GM19395 (cell line): ENCODE data around the gene KIRREL2.
"Not testable (repeated sequence)": the region's sequence is repeated elsewhere in the genome, so short reads cannot be mapped to it uniquely, and the experiment has no call there.

Experiments
- ATAC-seq: cut with Tn5 transposase; IDR thresholded peaks from one replicate; pipeline ENCODE4 v1.9.1; 2021; ENCODE audit warnings: mild to moderate bottlenecking, moderate library complexity; ENCODE audit not compliant: unreplicated experiment

Gene KIRREL2

DNA sequence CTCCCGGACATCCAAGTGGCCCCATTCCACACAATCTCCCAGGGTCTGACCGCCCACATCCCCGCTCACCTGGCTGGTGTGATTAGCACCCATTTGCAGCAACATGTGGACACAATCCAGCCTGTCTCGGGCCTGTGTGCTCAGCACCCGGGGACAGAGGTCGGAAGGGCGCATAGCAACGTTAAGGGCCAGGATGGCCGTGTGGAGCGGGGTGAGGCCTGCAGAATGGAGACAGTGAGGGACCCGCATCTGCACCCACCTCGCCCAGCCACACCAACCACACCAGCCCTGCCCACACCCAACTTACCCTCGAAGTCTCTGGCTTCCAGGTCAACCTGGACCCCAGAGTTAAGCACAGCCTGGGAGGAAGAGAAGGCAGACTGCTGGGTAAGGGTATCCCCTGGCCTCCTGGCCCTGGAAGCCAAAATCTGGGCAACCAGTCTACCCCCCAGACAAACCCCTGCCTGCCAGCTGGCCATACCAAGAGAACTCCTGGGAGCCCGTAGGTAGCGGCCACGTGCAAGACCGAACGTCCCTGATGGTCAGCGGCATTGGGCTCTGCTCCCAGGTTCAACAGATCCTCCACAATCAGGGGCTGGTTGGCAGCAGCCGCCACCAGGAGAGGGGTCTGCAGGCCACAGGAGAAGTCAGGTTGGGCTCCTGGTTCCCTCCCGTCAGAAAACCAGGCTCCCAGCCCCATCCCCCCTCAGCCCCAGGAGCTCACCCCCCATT is 39.4 kb downstream of the KIRREL2 start:
- ATAC-seq: no peak

DNA sequence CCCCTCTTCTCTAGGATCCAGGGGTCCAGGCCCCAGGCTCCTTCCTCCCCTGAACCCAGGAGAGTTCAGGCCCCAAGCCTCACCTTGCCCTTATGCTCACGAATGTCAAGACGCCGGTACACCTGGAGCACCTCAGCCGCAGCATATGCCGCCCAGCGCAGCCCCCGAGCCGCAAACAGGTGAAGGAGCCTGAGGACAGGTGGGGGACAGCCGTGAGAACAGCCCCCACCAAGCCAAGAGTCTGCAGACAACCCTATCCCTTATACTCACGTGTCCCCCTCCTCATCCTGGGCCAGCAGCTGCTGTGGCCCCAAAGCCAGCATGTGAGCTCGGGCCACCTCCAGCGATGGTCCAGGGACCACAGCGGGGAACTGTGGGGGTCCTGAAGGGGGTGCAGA is 39.9 kb downstream of the KIRREL2 start:
- no peak for ATAC-seq

DNA sequence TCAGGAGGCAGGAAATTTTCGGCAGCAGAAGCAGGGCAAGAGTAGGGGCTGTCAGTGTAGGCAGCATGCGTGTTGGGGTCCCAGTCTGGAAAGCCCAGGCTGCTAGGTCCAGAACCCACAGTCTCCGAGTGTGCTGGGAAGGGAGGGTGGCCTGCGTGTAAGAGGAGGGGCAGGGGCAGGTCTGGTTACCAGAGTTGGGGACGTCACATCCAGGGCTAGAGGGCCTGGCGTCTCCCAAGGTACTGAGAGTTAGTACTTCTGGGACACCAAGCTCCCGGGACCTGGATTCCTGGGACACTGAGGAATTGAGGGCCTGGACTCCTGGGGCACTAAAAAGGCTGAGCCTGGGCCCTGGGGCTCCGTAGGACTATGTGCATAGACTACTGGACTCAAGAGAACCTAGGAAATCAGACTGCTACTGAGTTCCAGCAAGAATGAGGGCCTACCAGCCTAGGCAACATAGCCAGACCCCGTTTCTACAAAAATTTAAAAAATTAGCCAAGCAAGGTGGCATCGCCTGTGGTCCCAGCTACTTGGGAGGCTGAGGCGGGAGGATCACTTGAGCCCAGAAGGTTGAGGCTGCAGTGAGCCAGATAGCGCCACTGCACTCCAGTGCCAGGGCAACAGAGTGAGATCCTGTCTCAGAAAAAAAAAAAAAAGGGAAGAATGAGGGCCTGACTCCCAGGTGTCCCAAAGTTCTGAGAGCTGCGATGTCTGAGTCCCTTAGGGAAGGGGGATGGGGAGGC is 41.2 kb downstream of the KIRREL2 start:
- ATAC-seq: no peak

DNA sequence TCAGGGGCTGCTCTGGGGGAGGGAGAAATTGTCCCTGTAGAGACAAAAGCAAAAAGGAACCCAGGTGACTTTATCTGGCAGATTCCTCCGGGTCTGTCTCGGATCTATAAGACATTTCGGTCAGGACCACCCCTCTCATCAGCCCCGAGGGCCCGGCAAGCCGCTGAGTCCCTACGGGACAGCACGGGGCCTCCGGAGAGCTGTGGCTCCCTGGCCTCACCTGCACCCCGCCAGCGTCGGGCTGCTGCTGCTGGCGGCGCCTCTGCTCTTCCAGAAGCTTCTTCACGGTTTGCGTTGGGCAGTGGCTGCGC is 41.7 kb downstream of the KIRREL2 start:
- ATAC-seq: no peak

DNA sequence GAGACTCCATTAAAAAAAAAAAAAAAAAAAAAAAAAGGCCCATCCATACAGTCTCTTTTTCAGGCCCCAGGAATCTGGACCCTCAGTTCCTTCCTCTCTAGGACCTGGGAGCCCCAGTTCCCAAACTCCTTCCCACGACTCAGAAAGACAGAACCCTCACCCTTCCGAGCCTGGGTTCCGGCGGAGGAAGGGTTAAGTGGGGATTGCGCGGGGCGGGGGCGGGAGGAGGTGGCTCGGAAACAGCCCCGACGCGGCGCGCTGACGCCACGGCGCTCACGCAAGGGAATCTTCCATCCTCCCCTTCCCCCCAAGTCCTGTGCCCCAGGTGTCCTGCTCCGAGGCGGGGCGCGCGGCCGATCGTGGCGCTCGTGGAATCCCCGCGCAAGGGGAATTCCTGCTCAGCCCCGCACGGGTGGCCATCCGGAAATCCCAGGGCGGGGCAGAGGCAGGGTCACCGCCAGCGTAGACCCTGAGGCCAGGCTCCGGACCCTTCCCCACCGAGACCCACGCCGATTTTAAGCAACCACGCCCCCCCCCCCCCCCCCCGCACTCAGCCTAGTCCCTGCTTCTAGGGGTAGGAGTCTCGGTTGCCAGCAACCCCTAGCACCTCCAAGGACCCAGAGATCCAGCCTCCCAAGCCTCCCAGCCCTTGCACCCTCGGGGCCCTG is 43.0 kb downstream of the KIRREL2 start:
- ATAC-seq: peak; percentile 52

DNA sequence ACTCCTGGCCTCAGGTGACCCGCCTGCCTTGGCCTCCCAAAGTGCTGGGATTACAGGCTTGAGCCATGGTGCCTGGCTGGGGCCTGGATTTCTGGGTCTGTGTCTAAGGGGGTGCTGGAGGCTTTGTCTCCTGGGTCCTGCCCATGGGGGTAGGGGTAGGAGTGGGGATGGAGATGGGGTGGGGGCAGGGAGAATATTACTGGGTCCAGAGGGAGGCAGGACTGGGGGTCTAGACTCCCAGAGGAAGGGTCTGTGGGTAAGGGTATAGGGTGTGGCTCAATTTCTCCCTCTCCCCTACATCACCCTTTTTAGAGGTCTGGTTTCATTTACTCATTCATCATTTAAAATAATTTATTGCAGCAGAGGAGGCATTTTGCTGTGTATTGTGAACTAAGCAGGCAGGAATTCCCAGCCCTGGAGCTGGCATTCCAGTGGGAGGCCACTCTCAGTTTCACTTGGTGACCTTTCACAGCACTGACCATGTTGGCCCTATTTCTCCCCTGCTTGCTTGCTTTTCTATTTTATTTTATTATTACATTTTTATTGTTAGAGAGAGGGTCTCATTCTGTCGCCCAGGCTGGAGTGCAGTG is 44.4 kb downstream of the KIRREL2 start:
- no peak for ATAC-seq

DNA sequence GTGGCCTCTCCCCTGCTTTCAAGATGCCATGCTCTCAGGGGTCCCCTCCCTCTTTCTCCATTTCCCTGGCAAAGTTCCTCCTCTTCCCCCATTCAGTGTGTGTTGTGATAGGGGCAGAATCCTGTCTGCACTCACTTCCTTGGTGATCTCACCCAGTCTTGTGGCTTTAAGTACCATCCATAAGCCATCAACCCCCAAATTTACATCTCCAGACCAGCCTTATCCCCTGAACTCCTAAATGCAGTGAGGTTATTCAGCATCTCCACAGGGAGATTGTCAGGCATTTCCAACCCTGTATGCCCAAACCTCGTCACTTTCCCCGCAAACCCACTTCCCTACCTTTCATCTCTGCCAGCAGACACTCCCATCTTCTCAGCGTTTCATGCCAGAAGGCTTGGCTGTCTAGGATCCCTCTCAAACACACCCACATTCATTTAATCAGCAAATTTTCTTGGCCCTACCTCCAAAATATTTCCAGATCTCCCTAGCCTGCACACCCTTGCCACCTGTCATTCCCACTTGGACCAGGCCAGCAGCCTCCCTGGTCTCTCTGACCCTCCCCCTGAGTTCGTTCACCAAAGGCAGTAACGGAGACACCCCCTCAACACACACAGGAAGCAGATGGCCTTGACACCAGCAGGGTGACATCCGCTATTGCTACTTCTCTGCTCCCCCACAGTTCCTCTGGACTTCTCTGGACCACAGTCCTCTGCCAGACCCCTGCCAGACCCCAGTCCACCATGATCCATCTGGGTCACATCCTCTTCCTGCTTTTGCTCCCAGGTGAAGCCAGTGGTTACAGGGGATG is 45.3 kb downstream of the KIRREL2 start, which contains the start of gene HCST:
HCST (plus strand) TSS at position 676 of the 808 bp plus-strand sequence; CDS start at position 741, 65 bp downstream.
- ATAC-seq: no peak

DNA sequence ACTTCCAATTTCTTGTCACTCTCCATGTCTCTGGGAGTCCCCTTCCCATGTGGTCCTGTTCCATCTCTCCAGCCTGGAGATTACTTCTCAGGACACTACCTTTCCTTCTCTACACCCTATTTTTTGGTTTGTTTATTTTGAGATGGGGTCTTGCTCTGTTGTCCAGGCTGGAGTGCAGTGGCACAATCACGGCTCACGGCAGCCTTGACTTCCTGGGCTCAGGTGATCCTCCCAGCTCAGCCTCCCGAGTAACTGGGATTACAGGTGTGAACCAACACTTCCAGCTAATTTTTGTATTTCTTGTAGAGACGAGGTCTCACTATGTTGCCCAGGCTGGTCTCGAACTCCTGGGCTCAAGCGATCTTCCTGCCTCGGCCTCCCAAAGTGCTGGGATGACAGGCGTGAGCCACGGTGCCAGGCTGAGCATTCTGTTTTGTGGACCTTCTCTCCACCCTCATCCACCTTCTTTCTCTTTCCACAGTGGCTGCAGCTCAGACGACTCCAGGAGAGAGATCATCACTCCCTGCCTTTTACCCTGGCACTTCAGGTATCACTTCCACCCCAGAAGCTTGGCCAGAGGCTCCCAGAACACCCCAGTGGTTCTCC is 46.3 kb downstream of the KIRREL2 start:
- no peak for ATAC-seq

DNA sequence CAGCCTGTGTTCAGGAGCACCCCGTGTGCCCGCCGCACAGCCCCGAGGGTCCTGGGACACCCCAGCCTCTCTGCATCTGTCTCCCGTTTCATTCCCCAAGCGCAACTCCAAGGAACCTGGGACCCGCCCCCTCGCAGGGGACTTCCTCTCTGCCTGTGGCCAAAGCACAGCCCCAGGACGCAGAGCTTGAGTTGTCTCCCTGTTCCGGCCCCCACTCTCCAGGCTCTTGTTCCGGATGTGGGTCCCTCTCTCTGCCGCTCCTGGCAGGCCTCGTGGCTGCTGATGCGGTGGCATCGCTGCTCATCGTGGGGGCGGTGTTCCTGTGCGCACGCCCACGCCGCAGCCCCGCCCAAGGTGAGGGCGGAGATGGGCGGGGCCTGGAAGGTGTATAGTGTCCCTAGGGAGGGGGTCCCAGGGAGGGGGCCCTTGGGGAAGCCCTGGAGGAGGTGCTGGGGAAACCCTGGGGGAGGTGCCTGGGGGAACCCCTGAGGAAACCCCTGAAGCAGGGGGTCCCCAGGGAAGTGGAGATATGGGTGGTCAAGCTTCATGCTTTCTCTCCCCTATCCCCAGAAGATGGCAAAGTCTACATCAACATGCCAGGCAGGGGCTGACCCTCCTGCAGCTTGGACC is 47.0 kb downstream of the KIRREL2 start:
- no peak for ATAC-seq

DNA sequence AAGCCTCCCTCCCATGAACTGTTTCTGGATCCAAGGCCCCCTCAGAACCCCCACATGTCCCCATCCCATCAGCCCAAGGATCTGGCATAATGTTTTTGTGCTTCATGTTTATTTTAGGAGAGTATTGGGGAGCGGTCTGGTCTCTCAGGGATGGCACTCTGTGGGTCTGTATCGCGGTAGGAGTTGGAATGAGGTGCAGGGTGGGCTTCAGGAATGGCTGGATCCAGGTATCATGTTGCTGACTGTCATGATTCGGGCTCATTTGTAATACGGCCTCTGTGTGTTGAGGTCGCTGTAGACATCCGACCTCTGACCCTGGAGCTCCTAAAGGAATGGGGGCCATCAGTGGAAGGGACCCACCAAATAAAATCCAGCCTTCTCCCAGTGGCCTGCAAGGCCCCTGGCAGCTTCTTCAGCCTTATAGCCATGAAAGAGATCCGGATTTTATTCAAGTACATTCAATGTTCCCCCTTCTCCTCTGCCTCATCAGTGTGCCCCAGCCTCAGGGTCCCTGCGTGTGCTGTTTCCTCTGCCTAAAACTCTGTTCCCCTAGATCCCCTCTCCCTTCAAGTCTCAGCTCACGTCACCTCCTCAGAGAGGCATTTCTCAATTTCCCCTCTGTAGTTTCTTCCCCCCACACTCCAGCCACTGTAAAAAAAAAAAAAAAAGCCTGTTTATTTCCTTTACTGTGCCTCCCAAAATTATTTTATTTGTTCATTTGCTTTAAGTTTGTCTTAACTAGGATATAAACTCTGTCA is 47.8 kb downstream of the KIRREL2 start:
- ATAC-seq: no peak

DNA sequence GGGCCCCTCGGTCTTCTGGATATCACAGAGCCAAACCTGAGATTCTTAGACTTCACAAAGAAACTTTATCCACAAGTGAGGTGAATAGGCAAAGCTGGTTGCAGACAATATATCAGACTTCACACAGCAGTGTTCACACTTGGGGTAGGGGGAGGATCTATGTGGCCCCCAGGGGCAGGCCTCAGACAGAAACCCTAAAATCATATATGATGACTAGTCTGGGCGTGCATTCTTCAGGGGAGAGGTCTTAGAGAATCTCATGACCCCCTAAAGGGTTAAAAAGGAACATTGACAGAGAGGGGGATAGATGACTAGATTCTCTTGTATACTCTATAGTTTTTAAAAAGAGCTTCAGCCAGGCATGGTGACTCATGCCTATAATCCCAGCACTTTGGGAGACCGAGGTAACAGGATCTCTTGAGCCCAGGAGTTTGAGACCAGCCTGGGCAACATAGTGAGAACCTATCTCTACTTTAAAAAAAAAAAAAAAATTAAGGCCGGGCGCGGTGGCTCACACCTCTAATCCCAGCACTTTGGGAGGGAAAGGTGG is 48.5 kb downstream of the KIRREL2 start:
- no peak for ATAC-seq

DNA sequence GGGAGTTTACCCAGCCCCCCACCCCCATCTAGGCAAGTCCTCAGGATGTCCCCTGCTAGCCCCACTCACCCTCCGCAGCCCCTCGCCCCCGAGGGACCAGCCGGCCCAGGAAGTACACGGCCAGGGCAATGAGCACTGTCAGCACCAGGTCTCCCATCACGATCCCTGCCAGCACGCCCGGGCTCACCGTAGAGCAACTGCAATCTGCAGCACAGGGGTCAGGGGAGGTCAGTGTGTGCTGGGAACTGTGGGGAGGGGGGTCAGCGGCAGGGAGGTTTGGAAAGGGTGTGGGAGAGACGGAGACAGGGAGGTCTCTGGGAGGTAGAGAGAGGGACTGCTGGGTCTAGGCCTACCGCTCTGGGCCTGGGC is 50.6 kb downstream of the KIRREL2 start:
- ATAC-seq: no peak

DNA sequence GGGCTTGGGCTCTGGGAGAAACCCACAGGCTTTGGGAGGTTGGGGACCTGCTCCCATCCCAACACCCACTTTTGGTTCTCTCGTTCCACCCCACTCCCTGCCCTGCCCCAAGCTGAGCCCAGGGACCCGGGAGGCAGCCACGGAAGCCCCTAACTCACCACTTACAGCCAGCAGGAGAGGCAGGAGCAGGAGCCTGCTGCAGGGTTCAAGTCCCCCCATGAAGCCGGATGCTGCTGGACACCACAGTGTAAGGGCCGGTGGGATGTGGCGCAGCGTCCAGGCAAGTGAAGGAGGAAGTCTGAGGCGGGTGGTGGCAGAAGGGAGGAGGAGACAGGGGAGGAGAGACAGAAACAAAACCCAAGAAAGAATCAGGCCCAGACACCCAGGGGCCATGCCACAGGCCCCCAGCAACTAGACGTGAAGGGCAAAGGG is 51.3 kb downstream of the KIRREL2 start, which contains the start of gene TYROBP:
TYROBP (minus strand) TSS at position 286 of the 432 bp plus-strand sequence; CDS start at position 219, 67 bp downstream.
- no peak for ATAC-seq

DNA sequence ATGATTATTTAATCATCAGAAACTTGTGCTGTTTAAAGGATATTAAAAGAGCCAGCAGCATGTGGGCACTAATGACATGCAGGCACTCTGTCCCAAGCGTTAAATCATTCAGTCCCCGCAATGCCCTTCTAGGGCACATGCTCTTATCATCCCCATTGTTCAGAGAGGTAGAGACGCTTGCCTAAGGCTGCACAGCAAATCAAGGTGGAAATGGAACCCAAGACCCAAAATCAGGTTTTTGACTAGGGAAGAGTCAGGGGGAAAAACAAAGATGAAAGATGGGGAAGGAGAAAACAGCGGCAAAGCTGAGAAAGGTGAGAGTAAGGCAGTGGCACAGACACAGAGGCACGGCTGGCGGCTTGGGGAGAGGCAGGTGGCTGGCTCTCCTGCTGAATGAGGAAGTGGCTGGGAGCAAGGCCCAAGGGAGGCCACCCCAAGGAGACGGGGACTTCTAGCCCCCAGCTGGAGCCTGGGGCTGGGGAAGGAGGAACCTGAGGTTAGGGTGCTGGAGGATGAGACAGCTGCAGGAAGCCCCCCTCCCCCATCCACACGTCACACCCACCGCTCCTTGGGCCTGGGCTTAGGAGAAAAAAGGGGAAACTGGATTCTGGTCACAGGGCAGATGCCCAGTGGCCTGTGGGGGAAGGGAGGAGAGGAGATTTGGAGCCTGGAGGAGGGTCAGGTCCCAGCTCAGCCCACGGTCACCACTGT is 52.4 kb downstream of the KIRREL2 start:
- no peak for ATAC-seq

DNA sequence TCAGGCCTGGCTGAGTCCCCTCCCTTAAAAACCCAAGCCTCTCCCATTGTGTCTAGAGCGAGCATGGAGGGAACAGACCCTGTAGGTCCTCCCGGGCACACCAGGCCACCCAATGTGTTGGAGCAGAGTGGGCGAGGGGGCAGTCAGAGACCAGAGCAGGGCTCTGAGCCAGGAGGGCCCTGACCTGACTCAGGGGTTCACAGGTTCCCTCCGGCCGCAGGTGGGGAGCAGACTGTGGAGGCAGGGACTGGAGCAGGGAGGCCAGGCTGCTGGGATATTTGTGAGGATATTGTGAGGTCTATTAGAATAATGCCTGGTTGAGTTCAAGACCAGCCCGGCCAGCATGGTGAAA is 52.9 kb downstream of the KIRREL2 start:
- no peak for ATAC-seq

DNA sequence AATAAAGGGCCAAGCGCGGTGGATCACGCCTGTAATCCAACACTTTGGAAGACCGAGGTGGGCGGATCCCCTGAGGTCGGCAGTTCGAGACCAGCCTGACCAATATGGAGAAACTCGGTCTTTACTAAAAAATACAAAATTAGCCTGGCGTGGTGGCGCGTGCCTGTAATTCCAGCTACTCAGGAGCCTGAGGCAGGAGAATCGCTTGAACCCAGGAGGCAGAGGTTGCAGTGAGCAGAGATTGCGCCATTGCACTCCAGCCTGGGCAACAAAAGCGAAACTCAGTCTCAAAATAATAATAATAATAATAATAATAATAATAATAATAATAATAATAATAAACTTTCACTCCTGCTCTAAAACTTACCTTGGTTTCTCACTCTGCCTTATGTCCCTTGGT is 53.6 kb downstream of the KIRREL2 start:
- not testable (repeated sequence) for ATAC-seq

DNA sequence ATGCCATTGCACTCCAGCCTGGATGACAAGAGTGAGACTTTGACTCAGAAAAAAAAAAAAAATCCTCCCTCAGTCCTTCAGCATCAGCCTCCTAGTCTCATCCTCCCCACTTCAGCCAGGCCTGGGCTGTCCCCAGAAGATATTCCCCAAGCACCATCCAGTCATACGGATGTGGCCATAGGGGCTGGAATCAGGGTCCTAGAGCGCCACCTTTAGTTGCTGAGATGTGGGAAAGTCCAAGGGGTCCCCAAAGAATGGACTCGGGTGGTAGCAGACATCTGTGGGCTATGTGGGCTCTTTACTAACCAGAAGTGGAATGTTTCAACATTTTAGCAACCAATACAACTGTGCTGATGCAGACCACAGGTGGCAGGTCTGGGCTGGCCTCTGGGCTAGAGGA is 54.5 kb downstream of the KIRREL2 start:
- no peak for ATAC-seq

DNA sequence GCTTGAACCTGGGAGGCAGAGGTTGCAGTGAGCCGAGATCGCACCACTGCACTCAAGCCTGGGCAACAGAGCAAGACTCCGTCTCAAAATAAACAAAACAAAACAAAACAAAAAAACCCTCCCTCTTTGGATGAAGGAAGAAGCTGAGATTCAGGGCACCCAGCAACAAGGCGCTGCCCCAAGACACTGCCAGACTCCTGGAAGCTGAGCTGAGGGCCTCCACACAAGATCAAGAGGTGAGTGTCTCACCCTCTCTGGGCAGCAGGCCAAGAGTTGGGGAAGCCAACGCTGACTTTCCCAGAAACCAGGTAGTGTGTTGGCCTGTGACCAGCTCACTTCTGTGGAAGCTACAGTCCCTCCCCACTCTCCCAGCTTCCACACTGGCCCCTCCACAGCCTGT is 55.1 kb downstream of the KIRREL2 start:
- ATAC-seq: no peak
